HS-5 (cell line): ENCODE results near the gene BCAS1.

Experiments
- DNase-seq: peaks from one replicate; pipeline ENCODE4 v3.0.0-alpha.2; 2012; ENCODE audit warnings: low read depth

Gene BCAS1

DNA sequence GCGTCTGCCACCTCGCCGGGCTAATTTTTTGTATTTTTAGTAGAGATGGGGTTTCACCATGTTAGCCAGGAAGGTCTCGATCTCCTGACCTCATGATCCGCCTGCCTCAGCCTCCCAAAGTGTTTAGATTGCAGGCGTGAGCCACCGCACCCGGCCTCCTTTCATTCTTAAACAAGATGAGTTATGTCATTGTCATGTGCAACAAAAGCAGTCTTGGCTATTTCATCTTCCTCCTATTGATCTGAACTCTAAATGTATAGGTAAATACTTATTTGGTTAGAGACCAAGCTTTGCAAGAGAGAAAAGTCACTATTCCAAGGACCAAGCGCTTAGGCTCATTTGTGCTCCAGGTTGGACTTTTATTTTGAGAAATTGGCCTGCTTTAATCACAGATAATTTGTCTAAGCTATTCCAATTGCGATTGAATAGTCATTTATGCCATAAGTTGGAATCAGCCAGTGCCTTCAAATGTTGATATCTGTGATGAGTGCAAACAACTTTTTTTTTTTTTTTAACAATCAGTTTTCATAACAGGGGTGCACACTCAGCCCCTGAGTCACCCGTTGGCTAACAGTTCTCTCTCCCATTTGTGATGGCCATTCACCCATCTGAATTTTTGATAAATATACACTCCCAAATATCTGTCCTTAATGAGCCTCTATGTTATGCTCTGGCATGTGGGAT, 167.3 kb downstream of the BCAS1 start:
- DNase-seq = no peak

DNA sequence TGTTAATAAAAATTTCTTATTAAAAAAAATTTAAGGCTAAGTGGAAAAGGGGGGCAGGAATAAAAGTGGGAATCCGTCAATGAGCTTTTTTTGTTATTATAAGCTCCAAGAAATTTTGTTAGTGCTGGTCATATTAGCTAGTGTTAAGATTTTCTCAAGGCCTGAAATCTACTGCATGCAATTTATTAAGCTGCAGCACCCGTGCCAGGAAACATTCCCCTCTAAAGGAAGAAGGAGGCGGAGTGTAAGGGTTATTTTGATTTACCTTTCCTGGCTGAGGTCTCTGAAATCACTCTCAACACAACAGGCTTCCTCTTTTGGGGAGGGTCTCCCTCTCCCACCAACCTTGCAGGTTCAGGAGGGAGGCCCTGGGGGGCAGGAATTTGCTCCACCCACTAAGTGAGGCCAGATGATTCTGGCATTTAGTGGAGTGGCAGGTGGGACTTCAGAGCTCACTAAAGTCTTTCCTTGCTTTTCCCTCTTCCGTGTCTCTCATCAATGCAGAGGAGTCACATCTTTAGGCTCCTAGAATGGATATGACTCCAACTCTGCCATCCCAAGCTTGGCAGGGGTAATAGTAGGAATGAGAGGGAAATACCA, 168.8 kb downstream of the BCAS1 start:
- no peak for DNase-seq

DNA sequence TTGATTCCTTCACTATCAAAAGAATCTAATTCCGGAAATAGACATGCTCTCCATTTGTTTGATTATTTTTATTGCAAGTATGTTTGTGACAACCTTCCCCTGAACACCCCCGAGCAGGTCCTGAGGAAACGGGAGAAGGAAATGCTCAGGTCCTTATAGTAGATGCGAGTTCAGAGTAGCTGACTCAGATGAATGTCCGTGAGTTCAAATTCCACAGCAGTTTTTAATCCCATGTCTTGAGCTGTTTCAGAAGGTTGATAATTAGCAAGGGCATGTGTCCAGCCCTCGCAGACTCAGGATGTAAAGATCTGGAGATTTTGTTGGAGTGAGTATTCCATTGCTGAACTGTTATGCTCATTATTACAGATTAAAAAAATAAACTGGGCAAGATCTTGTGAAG, 169.3 kb downstream of the BCAS1 start:
- DNase-seq = peak; percentile 100

DNA sequence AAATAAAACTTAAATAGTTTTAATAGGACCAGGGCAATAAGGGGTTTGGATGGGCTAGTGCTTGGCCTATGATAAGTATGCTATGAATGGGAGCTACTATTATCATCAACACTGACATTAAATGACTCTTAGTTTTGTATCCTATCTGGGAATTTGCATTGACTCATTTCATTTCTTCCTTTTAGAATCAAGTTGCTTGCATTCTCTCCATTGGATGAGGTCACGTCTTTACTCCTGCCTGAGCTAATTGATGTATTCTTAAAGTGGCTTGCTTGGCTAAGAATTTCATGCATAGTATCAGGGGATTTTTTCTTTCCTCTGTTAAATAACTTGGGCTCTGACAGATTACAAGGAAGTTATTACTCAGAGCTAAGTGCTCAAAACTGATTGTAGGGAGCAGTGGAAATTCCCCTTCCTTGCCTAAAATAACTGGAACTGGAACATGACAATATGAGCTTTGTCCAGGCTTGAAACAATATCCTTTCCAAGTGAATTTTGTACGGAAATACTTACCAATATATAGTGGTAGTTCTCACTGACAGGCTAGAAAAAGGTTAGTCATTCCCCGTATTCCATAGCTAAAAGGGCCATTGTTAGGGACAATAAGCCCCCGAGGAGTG, 169.9 kb downstream of the BCAS1 start:
- DNase-seq = peak; percentile 100

DNA sequence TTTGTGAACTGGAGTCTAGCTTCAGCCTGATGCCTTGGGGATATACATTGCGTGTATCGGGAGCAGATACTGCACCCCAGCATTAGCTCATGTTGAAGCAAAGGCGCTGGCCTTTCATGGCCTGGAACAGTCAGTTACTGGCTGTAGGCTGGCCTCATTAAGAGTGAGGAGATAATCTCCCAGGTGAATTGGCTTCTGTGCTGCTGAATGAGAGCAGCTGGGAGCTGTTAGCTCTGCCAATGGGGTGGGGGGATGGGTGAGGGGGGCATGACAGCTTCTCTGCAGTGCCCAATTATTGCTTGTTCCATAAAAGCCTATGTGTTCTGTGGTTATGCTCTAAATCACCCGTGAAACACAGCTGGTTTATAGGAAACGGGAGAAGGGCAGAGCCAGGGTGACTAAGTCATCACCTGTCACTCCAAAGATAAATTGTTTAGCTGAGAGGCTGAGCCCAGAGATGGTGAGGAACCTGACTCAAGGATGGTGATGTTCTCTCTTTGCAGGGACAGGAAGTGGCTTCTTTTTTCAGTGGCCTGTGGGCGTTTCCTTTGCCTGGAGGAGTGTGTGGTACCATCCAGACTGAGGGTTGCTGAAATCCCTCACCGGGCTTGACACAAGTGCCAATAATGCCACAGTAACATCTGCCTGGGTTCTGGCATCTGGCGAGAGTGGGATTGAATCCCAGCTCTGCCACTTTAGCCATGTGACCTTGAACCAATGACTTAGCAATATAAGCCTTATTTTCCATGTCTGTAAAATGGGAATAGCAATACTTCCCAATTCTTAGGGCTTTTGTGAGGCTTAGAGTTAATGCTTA, 170.8 kb downstream of the BCAS1 start:
- peak; percentile 100 for DNase-seq

DNA sequence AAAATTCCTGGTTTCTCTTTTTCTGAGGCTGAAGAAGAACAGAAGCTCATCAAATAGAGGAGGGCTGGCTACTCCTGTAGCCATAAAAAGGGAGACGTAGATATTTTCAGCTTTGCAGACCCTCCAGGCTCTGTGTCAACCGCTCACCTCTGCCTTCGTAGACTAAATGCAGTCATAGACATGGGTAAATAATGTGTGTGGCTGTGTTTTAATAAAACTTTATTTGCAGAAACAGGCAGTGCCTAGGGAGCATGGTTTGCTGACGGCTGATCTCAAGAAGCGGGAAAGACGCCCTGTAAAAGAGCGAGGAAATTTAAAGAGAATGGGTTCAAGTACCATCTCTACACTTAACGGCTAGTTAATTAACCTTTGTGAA, 171.8 kb downstream of the BCAS1 start:
- no peak for DNase-seq

DNA sequence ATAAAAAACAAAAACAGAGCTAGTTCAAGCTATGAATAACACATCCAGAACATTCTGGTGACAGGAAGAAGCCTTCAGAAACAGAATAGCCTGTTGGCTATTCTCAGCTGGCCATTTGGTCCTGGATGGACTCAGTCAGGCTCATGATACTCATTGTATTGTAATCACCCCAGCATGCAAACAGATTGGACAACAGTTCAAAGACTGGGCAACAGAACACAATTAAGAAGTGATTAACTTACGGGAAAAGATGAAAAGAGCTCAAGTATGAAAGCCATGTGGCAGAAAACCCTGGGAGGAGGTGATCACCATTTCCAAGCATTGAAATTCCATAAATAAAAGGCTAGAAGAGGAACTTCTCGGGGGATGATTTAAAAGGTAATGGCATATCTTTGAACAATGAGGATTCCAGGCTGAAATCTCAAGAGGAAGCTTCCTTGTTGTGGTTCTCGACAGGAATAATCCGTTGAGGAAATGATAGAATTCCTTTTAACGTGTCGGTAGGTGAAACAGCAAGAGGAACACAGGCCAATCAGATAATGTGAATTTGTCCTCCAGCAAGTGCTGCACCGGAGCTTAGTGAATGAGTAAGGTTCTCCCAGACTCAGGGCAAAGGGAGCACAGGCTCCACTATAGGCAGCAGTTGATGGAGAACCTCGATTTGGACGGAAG, 172.4 kb downstream of the BCAS1 start:
- DNase-seq = no peak

DNA sequence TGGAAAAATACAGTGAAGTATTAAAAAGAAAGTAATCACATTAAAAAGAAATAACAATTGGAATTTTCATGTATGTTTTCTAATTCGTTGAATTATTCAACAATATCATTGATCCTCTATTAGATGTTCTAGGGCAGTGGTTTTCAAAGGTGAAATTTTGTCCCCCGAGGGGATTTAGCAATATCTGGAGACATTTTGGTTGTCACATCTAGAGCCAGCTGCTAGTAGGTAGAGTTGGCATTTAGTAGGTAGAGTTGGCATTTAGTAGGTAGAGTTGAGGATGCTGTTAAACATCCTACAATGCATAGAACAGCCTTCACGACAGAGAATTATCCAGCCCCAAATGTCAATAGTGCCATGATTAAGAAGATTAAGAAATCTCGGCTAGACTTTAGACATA, 173.7 kb downstream of the BCAS1 start:
- DNase-seq = no peak

DNA sequence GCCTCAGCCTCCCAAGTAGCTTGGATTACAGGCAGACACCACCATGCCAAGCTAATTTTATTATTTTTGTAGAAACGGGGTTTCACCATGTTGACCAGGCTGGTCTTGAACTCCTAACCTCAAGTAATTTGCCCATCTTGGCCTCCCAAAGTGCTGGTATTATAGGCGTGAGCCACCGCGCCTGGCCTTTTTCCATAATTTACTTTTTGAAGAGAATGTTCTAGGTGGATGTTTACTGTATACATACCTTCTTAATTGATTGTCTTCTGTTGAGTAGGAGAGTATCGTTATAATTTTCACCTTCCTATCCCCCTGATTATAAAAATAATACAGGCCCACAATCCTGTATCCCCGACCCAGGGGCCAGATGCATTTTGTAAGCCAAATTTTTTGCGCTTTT, 174.4 kb downstream of the BCAS1 start:
- no peak for DNase-seq

DNA sequence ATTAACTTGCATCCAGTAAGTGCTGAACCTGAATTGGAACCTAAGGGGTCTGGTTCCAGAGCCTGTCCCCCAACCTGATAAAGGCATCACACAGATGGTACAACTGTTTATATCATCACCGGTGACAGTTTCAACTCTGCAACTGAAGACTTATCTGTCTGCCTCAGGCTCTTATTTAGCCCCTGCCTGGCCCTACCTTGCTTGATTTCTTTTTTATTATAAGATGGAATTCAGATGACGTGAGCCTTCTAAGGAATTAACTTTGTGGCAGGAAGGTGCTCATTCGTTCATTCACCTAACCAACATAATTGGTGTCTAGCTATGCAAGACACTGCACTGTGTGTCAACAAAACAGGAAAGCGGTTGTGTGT, 175.0 kb downstream of the BCAS1 start:
- DNase-seq = no peak

DNA sequence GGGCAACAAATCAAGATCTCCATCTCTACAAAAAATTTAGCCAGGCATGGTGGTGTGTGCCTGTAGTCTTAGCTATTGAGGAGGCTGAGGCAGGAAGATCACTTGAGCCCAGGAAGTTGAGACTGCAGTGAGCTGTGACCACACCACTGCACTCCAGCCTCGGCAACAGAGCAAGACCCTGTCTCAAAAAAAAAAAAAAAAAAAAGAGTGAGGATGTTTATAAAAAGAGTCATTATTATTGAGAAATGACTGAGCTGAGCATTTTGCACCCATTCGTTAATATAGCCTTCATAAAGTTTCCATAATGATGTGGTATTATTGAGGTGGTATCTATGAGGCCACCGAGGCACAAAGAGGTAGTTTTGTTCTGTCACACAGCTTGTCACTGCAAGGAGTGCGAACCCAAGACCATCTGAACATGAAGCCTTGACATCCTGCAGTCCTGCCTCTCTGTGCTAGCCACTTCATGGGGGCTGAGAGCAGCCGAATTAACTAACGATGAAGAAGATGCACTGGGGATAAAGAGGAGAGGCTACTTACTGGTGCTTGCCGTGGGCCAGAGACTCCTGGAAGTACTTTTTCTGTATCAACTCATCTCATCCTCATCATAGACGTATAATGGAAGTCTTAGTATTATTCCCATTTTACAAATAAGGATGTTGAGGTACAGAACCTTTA, 175.5 kb downstream of the BCAS1 start:
- no peak for DNase-seq
